Adrenal gland (tissue), 5 donors: Measurements from ENCODE around the gene UPK1B.

Source experiments
- CTCF ChIP-seq, 6 experiments: fragments of 450-650 bp in 4 of 6; fragments of 200-600 bp in 2 of 6; sonication (generic) in 1 of 6; IDR thresholded peaks; 1 replicate in 5 of 6; 2 replicates in 1 of 6; pipeline versions ENCODE4 v1.5.1 to v1.8.0; 2016 to 2021; ENCODE audit warnings: antibody characterized with exemption in 6 of 6, mild to moderate bottlenecking in 2 of 6, moderate library complexity in 1 of 6
- POLR2A ChIP-seq, 2 donors: fragments of 450-650 bp; IDR thresholded peaks; one replicate each; pipeline ENCODE4 v1.6.1; 2017; ENCODE audit warnings: antibody characterized with exemption in 2 of 2, mild to moderate bottlenecking in 2 of 2, moderate library complexity in 1 of 2
- donor health status: DM: no; HTN: no; CAD: no.

DNA sequence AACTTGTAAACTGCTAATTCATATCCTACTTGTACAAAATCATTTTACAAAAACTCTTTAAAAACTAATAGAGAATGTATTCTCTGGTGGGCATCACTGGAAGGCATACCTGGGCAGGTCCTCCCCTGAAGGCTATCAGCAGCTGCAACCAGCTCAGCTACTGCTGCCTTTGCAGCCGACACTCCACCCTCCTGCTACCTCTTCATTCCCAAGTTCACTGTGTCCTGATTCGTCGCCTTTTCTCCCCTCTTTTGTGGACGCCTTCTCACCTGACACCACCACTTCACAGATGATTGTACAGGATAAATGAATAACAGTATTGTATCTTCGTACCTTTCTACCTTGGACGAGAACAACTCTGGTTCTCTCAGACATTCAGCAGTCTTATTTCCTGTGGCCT, 38.4 kb downstream of the UPK1B start:
- TF ChIP-seq CTCF (IDR thresholded peaks at IDR 0.05): no peak
- TF ChIP-seq POLR2A (IDR thresholded peaks at IDR 0.05): no peak
